Measurements from ENCODE around the gene COL5A3.
A peak's percentile ranks its signal among the peaks of the same experiment; 100 is the strongest.

The COL5A3 gene

GRCh38 chr19:10010247-10010691, at the start of gene COL5A3:
Gene COL5A3, minus strand, starts transcription at chr19:10010504. Its CDS starts 119 bp downstream, at chr19:10010385.
- no peaks in the 10 kb centered on the region for H3K36me3 ChIP-seq (ENCODE audit: insufficient read depth, low read length)
- peaks cover 4% of the 10 kb centered on the region for H3K4me1 ChIP-seq (ENCODE audit: insufficient read depth, low read length)
- H3K27me3 ChIP-seq (ENCODE audit: control insufficient read depth in 1 of 2, insufficient read depth in 2 of 2, low read length in 2 of 2), result peaks cover 0 to 51% of the 10 kb centered on the region in 2 donors
- H3K4me3 ChIP-seq (ENCODE audit: low read depth in 1 of 2, low read length in 2 of 2), result peak within 1 kb of the TSS in 1 of 2 donors; percentile 56
- H3K27ac ChIP-seq (ENCODE audit: low read depth, low read length), result no peak within 1 kb of the TSS
- no peaks in the 10 kb centered on the region for H3K9me3 ChIP-seq (ENCODE audit: low read length)
- no peak within 1 kb of the TSS for H3K9ac ChIP-seq (ENCODE audit: low read length)

GRCh38 chr19:10052602-10053360, 42.5 kb upstream of the COL5A3 start:
- Histone ChIP-seq H3K4me3 (ENCODE audit: low read depth in 1 of 2, low read length in 2 of 2) (no peak overlapping the region), H3K27me3 (ENCODE audit: control insufficient read depth in 1 of 2, insufficient read depth in 2 of 2, low read length in 2 of 2) (no peaks in the 10 kb centered on the region), H3K27ac (ENCODE audit: low read depth, low read length) (no peak overlapping the region), H3K9me3 (ENCODE audit: low read length) (no peaks in the 10 kb centered on the region), H3K4me1 (ENCODE audit: insufficient read depth, low read length) (no peaks in the 10 kb centered on the region), H3K36me3 (ENCODE audit: insufficient read depth, low read length) (no peaks in the 10 kb centered on the region), H3K9ac (ENCODE audit: low read length) (no peak overlapping the region)

- Histone ChIP-seq H3K4me1 (ENCODE audit: insufficient read depth, low read length) (no peaks in the 10 kb centered on the region), H3K36me3 (ENCODE audit: insufficient read depth, low read length) (no peaks in the 10 kb centered on the region), H3K27ac (ENCODE audit: low read depth, low read length) (no peak overlapping the region), H3K4me3 (ENCODE audit: low read depth in 1 of 2, low read length in 2 of 2) (no peak overlapping the region), H3K27me3 (ENCODE audit: control insufficient read depth in 1 of 2, insufficient read depth in 2 of 2, low read length in 2 of 2) (no peaks in the 10 kb centered on the region), H3K9ac (ENCODE audit: low read length) (no peak overlapping the region), H3K9me3 (ENCODE audit: low read length) (peaks cover 7% of the 10 kb centered on the region)
Measured at GRCh38 chr19:10049626-10050025, 39.3 kb upstream of the COL5A3 start.

- no peaks in the 10 kb centered on the region for H3K4me1 ChIP-seq (ENCODE audit: insufficient read depth, low read length)
- H3K9ac ChIP-seq (ENCODE audit: low read length), result no peak overlapping the region
- H3K27me3 ChIP-seq (ENCODE audit: control insufficient read depth in 1 of 2, insufficient read depth in 2 of 2, low read length in 2 of 2), result no peaks in the 10 kb centered on the region
- H3K27ac ChIP-seq (ENCODE audit: low read depth, low read length), result no peak overlapping the region
- no peak overlapping the region for H3K4me3 ChIP-seq (ENCODE audit: low read depth in 1 of 2, low read length in 2 of 2)
- no peaks in the 10 kb centered on the region for H3K36me3 ChIP-seq (ENCODE audit: insufficient read depth, low read length)
- peaks cover 30% of the 10 kb centered on the region for H3K9me3 ChIP-seq (ENCODE audit: low read length)
Measured at GRCh38 chr19:10045371-10045770, 35.1 kb upstream of the COL5A3 start.

- Histone ChIP-seq H3K9ac (ENCODE audit: low read length) (no peak overlapping the region), H3K4me3 (ENCODE audit: low read depth in 1 of 2, low read length in 2 of 2) (no peak overlapping the region), H3K9me3 (ENCODE audit: low read length) (peaks cover 30% of the 10 kb centered on the region), H3K27ac (ENCODE audit: low read depth, low read length) (no peak overlapping the region), H3K36me3 (ENCODE audit: insufficient read depth, low read length) (no peaks in the 10 kb centered on the region), H3K4me1 (ENCODE audit: insufficient read depth, low read length) (no peaks in the 10 kb centered on the region), H3K27me3 (ENCODE audit: control insufficient read depth in 1 of 2, insufficient read depth in 2 of 2, low read length in 2 of 2) (peaks cover 0 to 2% of the 10 kb centered on the region in 2 donors)
Measured at GRCh38 chr19:10044390-10044789, 34.1 kb upstream of the COL5A3 start.

- Histone ChIP-seq H3K27ac (ENCODE audit: low read depth, low read length) (no peak overlapping the region), H3K27me3 (ENCODE audit: control insufficient read depth in 1 of 2, insufficient read depth in 2 of 2, low read length in 2 of 2) (peaks cover 0 to 9% of the 10 kb centered on the region in 2 donors), H3K9ac (ENCODE audit: low read length) (no peak overlapping the region), H3K4me3 (ENCODE audit: low read depth in 1 of 2, low read length in 2 of 2) (no peak overlapping the region), H3K36me3 (ENCODE audit: insufficient read depth, low read length) (no peaks in the 10 kb centered on the region), H3K4me1 (ENCODE audit: insufficient read depth, low read length) (no peaks in the 10 kb centered on the region), H3K9me3 (ENCODE audit: low read length) (peaks cover 30% of the 10 kb centered on the region)
Measured at GRCh38 chr19:10043286-10043927, 33.1 kb upstream of the COL5A3 start.

- no peaks in the 10 kb centered on the region for H3K4me1 ChIP-seq (ENCODE audit: insufficient read depth, low read length)
- no peak overlapping the region for H3K4me3 ChIP-seq (ENCODE audit: low read depth in 1 of 2, low read length in 2 of 2)
- no peak overlapping the region for H3K27ac ChIP-seq (ENCODE audit: low read depth, low read length)
- H3K27me3 ChIP-seq (ENCODE audit: control insufficient read depth in 1 of 2, insufficient read depth in 2 of 2, low read length in 2 of 2), result peaks cover 9 to 13% of the 10 kb centered on the region in 2 donors
- H3K36me3 ChIP-seq (ENCODE audit: insufficient read depth, low read length), result no peaks in the 10 kb centered on the region
- H3K9me3 ChIP-seq (ENCODE audit: low read length), result peaks cover 6% of the 10 kb centered on the region
- no peak overlapping the region for H3K9ac ChIP-seq (ENCODE audit: low read length)
Measured at GRCh38 chr19:10037809-10038208, 27.5 kb upstream of the COL5A3 start.

- Histone ChIP-seq H3K4me1 (ENCODE audit: insufficient read depth, low read length) (no peaks in the 10 kb centered on the region), H3K27ac (ENCODE audit: low read depth, low read length) (no peak overlapping the region), H3K27me3 (ENCODE audit: control insufficient read depth in 1 of 2, insufficient read depth in 2 of 2, low read length in 2 of 2) (peaks cover 11 to 13% of the 10 kb centered on the region in 2 donors), H3K9ac (ENCODE audit: low read length) (no peak overlapping the region), H3K36me3 (ENCODE audit: insufficient read depth, low read length) (no peaks in the 10 kb centered on the region), H3K9me3 (ENCODE audit: low read length) (peaks cover 2% of the 10 kb centered on the region), H3K4me3 (ENCODE audit: low read depth in 1 of 2, low read length in 2 of 2) (no peak overlapping the region)
Measured at GRCh38 chr19:10037367-10037766, 27.1 kb upstream of the COL5A3 start.

DNA sequence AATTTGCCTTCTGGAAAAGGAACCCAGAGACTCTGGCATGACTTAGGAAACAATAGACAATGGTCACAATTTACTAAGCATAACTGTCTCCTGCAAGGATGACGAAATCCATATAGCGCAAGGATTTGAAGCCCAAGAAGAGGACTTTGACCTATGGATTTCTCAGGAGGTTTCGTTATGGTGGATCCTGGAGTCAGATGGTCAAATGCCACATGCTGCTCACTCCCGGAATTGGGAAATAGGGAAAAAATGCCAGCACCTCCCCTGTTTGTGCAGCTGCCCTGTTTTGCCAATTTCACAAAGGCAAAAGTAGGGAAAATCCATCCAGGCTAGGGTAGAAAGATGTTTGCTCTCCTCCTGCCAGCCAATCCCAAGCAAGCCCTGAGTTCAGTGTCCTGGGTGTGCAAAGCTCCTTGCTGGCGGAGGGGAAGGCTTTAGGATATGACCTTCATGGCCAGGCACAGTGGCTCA, 26.3 kb upstream of the COL5A3 start:
- Histone ChIP-seq H3K9me3 (ENCODE audit: low read length) (no peaks in the 10 kb centered on the region), H3K4me3 (ENCODE audit: low read depth in 1 of 2, low read length in 2 of 2) (no peak overlapping the region), H3K9ac (ENCODE audit: low read length) (no peak overlapping the region), H3K27ac (ENCODE audit: low read depth, low read length) (no peak overlapping the region), H3K36me3 (ENCODE audit: insufficient read depth, low read length) (no peaks in the 10 kb centered on the region), H3K27me3 (ENCODE audit: control insufficient read depth in 1 of 2, insufficient read depth in 2 of 2, low read length in 2 of 2) (peaks cover 13 to 14% of the 10 kb centered on the region in 2 donors), H3K4me1 (ENCODE audit: insufficient read depth, low read length) (no peaks in the 10 kb centered on the region)

- H3K9me3 ChIP-seq (ENCODE audit: low read length), result no peaks in the 10 kb centered on the region
- H3K27ac ChIP-seq (ENCODE audit: low read depth, low read length), result no peak overlapping the region
- no peaks in the 10 kb centered on the region for H3K4me1 ChIP-seq (ENCODE audit: insufficient read depth, low read length)
- peaks cover 4 to 14% of the 10 kb centered on the region in 2 donors for H3K27me3 ChIP-seq (ENCODE audit: control insufficient read depth in 1 of 2, insufficient read depth in 2 of 2, low read length in 2 of 2)
- no peak overlapping the region for H3K9ac ChIP-seq (ENCODE audit: low read length)
- H3K36me3 ChIP-seq (ENCODE audit: insufficient read depth, low read length), result no peaks in the 10 kb centered on the region
- H3K4me3 ChIP-seq (ENCODE audit: low read depth in 1 of 2, low read length in 2 of 2), result no peak overlapping the region
Measured at GRCh38 chr19:10033614-10034013, 23.3 kb upstream of the COL5A3 start.

GRCh38 chr19:10027158-10027997, 17.1 kb upstream of the COL5A3 start:
- H3K36me3 ChIP-seq (ENCODE audit: insufficient read depth, low read length), result no peaks in the 10 kb centered on the region
- no peaks in the 10 kb centered on the region for H3K9me3 ChIP-seq (ENCODE audit: low read length)
- peaks cover 6% of the 10 kb centered on the region for H3K4me1 ChIP-seq (ENCODE audit: insufficient read depth, low read length)
- H3K4me3 ChIP-seq (ENCODE audit: low read depth in 1 of 2, low read length in 2 of 2), result no peak overlapping the region
- H3K9ac ChIP-seq (ENCODE audit: low read length), result no peak overlapping the region
- H3K27me3 ChIP-seq (ENCODE audit: control insufficient read depth in 1 of 2, insufficient read depth in 2 of 2, low read length in 2 of 2), result peaks cover 0 to 3% of the 10 kb centered on the region in 2 donors
- no peak overlapping the region for H3K27ac ChIP-seq (ENCODE audit: low read depth, low read length)

All from muscle layer of colon (tissue), 2 donors.